GM21360 (cell line): ENCODE data around the gene LDLRAD4.
"Not testable (repeated sequence)": the region's sequence is repeated elsewhere in the genome, so short reads cannot be mapped to it uniquely, and the experiment has no call there.

Source experiments
- ATAC-seq: cut with Tn5 transposase; IDR thresholded peaks from one replicate; pipeline ENCODE4 v1.9.1; 2021; ENCODE audit warnings: mild to moderate bottlenecking, moderate library complexity; ENCODE audit not compliant: unreplicated experiment

Gene LDLRAD4

DNA sequence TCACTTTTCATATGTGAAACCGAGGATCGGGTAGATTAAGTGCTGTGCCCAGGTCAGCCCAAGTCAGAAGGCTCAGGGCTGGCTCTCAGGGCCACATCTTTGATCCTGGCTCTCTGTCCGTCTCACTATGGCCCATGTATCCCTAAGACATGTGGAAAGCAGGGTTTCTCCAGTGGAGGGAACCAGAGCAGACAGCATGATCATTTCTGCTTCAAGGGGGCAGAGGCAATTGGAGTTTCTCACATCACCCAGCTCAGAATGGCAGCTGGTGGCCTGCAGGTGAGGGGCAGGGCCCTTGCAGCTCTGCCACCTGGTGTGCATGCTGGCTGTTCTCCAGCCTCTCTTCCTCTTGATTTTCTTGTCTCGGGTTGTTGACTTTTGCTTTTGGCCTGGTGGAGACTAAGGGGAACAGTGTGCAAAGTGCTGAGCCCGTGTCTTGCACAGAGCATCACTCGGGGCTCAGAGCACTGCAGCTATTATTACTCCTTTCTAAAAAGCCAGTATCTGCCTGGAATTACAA lies 27.0 kb downstream of the LDLRAD4 start:
- ATAC-seq = no peak

DNA sequence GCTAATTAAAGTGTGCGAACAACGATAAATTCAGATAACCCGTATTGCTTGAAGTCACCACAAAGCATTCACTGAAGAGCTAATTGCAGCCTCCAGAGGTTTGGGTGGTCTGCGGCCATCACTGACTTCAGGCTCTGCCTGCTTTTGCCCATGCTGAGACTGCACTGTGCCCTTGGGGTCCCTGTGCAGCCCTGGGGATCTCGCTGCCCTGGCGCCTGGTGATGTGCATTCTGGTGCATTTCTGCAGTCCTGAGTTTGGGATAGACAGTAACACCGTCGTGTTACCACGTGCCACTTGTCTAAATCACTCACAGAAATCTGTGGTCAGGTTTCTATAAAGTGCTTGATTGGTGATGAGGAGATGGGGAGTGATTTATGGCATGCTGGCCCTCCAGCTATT lies 27.6 kb downstream of the LDLRAD4 start:
- no peak for ATAC-seq

DNA sequence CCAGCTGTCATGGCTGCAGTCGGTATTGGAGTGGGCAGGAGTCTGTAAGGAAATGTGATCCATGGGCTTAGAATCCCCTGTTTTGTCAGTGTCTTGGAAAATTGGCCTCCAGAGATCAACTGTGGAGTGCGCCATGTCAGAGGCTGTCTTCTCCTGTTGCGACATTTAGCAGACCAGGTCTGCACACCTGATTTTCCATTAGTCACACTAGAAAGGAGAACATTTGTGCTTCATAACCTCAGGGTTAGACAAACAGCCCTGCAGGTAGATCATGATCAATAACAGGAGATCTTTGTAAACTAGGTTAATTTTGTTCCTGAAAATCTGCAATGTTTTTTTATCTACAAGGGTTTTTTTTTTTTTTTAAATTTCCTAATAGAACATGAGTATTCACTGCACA lies 28.0 kb downstream of the LDLRAD4 start:
- ATAC-seq = no peak

DNA sequence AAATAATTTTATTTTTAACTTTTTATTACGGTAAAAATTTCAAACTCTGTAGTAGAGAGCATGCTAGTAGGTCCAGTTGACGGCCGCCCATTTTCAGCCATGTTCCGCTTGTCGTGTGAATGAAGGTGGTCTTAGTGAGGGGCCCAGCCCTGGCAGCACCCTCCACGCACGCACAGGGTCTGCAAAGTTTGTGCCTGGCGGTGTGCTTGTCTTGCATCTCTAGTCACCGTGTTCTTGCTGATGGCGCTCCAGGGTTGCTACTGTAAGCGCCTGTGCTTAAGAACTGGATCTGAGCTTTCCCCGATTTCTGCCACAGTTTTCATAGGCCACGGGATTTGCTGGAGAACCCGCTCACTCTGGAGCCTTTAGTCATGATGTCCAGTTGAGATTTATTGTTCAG lies 28.9 kb downstream of the LDLRAD4 start:
- ATAC-seq = no peak

GRCh38 chr18:13252686-13253410 lies 34.3 kb downstream of the LDLRAD4 start:
- ATAC-seq = no peak

- ATAC-seq = no peak
Observed at GRCh38 chr18:13253786-13254688, 35.5 kb downstream of the LDLRAD4 start.

DNA sequence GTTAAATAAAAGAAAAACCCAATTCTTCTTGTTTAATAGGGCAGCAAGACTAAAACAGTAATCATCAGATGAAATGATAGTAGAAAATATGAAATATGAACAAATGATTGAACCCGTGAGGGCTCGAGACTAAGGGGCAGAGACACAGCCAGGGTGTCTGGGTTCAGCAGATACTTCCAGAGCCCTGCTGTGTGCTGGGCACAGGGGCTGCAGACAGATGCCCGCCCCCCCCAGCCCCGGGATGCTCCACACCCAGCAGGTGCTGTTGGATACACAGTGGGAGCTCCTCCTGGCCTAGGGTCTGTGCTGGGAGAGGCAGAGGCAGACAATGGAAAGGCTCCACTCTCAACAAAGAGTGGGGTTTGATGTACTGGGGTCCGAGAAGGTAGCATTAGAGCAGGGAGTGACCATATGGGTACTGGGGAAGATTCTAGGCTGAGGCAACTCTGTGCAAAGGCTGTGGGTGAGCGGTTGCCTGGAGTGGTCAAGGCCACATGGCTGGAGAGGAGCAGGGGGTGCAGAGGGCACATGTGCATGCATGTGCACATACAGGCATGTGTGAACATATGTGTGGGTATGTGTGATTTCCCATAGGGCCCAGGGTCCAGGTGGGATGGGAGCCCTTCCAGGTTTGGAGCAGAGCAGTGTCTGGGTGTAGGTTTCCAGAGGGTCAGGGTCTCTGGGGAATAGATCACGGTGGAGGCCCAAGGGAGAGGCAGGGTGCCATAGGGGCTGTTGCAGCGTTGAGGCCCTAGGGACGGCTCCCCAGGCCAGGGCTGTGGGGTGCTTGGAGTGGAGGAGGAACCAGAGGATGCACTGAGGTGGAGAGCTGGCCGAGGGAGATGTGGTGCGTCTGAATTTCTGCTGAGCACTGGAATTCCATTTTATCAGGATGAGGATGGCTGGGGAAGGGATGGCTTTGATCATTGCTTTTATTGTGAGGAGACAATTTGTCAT lies 36.7 kb downstream of the LDLRAD4 start:
- no peak for ATAC-seq

- no peak for ATAC-seq
Observed at GRCh38 chr18:13256444-13257305, 38.1 kb downstream of the LDLRAD4 start.

GRCh38 chr18:13257361-13257980 lies 38.9 kb downstream of the LDLRAD4 start:
- ATAC-seq = no peak

- no peak for ATAC-seq
Observed at GRCh38 chr18:13258921-13259320, 40.4 kb downstream of the LDLRAD4 start.

- ATAC-seq = no peak
Observed at GRCh38 chr18:13259701-13260100, 41.1 kb downstream of the LDLRAD4 start.

- ATAC-seq = no peak
Observed at GRCh38 chr18:13260197-13260934, 41.8 kb downstream of the LDLRAD4 start.

- no peak for ATAC-seq
Observed at GRCh38 chr18:13260935-13261640, 42.5 kb downstream of the LDLRAD4 start.

DNA sequence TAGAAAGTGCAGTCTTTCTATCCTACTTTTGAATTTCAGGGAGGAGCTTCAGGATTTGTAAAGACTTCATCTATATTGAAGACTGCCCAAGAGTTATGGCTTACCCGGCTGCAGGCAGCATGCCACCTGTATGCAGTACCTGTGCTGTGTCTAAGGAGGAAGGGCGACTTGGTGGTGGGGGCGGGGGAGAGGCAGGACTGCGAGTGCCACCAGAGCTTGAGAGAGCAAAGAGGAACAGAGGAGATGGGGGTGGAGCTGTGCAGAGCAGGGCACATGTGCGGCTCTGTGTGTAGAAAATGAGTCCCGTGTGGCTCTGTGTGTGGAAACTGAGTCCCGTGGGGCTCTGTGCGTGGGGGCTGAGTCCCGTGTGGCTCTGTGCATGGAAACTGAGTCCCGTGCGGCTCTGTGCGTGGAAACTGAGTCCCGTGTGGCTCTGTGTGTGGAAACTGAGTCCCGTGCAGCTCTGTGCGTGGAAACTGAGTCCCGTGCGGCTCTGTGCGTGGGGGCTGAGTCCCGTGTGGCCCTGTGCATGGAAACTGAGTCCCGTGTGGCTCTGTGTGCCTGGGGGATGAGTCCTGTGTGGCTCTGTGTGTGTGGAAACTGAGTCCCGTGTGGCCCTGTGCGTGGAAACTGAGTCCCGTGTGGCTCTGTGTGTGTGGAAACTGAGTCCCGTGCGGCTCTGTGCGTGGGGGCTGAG lies 43.2 kb downstream of the LDLRAD4 start:
- no peak for ATAC-seq

DNA sequence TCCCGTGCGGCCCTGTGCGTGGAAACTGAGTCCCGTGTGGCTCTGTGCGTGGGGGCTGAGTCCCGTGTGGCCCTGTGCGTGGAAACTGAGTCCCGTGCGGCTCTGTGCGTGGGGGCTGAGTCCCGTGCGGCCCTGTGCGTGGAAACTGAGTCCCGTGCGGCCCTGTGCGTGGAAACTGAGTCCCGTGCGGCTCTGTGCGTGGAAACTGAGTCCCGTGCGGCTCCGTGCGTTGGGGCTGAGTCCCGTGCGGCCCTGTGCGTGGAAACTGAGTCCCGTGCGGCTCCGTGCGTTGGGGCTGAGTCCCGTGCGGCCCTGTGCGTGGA lies 43.8 kb downstream of the LDLRAD4 start:
- not testable (repeated sequence) for ATAC-seq

DNA sequence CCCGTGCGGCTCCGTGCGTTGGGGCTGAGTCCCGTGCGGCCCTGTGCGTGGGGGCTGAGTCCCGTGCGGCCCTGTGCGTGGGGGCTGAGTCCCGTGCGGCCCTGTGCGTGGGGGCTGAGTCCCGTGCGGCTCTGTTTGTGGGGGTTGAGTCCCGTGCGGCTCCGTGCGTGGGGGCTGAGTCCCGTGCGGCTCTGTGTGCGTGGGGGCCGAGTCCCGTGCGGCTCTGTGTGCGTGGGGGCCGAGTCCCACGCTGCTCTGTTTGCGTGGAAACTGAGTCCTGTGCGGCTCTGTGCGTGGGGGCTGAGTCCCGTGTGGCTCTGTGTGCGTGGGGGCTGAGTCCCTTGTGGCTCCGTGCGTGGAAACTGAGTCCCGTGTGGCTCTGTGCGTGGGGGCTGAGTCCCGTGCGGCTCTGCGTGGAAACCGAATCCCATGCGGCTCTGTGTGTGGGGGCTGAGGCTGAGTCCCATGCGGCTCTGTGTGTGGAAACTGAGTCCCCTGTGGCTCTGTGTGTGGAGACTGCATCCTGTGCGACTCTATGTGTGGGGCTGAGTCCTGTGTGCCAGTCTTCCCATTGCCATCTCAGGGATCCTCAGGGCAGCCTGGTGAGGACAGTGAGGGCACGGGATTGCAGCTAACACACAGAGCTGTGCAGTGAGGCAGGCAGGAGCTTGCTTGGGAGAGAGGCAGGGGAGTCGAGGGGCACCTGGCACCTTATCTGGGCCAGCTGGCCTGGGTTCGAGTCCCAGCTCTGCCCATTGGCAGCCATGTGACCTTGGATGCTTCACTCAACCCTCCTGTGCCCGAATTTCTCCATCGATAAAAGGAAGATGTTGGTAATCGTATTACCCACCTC lies 44.5 kb downstream of the LDLRAD4 start:
- ATAC-seq = no peak
